Psoas muscle (tissue), 8 donors: Measurements from ENCODE around the gene CENPF. TPM values are rescaled to one million over a fixed set of nuclear protein-coding genes. Genes with fewer than 3 reads are reported as not detected.

Experiments used
- ATAC-seq, 4 donors: fragments of 200-7000 bp; cut with Tn5 transposase; one replicate each; pipeline ENCODE4 v1.9.1; 2020; ENCODE audit warnings: moderate library complexity in 3 of 4, mild to moderate bottlenecking in 2 of 4
- DNase-seq, 2 donors: peaks; one replicate each; pipeline ENCODE4 v3.0.0-alpha.2; 2020
- H3K27ac ChIP-seq: fragments of 200-600 bp; one replicate; pipeline ENCODE4 v1.8.0; 2022
- H3K27me3 ChIP-seq, 3 donors: fragments of 200-600 bp in 1 of 3; one replicate each; pipeline versions ENCODE4 v1.6.1 to v1.8.0; 2013 to 2022; ENCODE audit warnings: low read length in 2 of 3, mild to moderate bottlenecking in 2 of 3, moderate library complexity in 1 of 3; ENCODE audit not compliant: insufficient read depth in 3 of 3
- H3K36me3 ChIP-seq, 2 donors: fragments of 200-600 bp in 1 of 2; one replicate each; pipeline versions ENCODE4 v1.6.1 to v1.8.0; 2013 to 2022; ENCODE audit warnings: low read depth in 1 of 2, mild to moderate bottlenecking in 1 of 2, moderate library complexity in 1 of 2; ENCODE audit not compliant: insufficient read depth in 1 of 2
- H3K4me1 ChIP-seq: fragments of 200-600 bp; one replicate; pipeline ENCODE4 v1.8.0; 2022
- H3K4me3 ChIP-seq: fragments of 200-600 bp; one replicate; pipeline ENCODE4 v1.8.0; 2022; ENCODE audit warnings: mild to moderate bottlenecking
- H3K9me3 ChIP-seq: fragments of 200-600 bp; one replicate; pipeline ENCODE4 v1.8.0; 2022
- CTCF ChIP-seq: fragments of 200-600 bp; IDR thresholded peaks from one replicate; pipeline ENCODE4 v1.8.0; 2022; ENCODE audit warnings: antibody characterized with exemption
- WGBS, 3 donors: extraction: QIAGEN DNeasy Blood & Tissue Kit; methylation state at CpG; one replicate each; pipeline versions ENCODE4 v1.1.6 to v1.1.7; 2013; 5-methylcytosine and 5-hydroxymethylcytosine counted together
- intact Hi-C, 2 donors: fragments of 100-400 bp; cut with DNase I; formaldehyde crosslinking; loops; one replicate each; pipeline versions ENCODE4 v1.11.0 to v1.14.2; 2022
- polyA plus RNA-seq, 3 donors: library from polyadenylated mRNA; stranded (reverse); fragments of 200-250 nt; gene quantifications; one replicate each; pipeline ENCODE4 v1.2.3, GENCODE V29; 2013
- total RNA-seq, 4 donors: library from RNA; stranded (reverse); fragmentation: NEBNext Ultra II Directional in 2 of 4; extraction: Animal tissue kit (Norgen Biotek cat#: 25700) in 2 of 4; gene quantifications; one replicate each; pipeline versions ENCODE4 v1.2.1 to v1.2.4, GENCODE V29; 2021 to 2023
- donor health status: healthy with polysubstance abuse.
- donor health status: DM: no; HTN: no; CAD: no; lungs with moderate emphysema.
- donor health status: Bipolar disorder and iron deficiency.
- donor health status: healthy.
- donor health status: DM: yes; HTN: yes; CAD: no.
- donor health status: DM: no; HTN: no; CAD: no.
- donor health status: DM: no; HTN: no; CAD: no.
- donor health status: DM: yes; HTN: yes; CAD: no.

The CENPF gene
- total and polyA plus RNA-seq, 7 donors = 0.04 to 1.2 (median 0.57) TPM

- no peak for ATAC-seq
- no peak for DNase-seq
- TF ChIP-seq CTCF = no peak
- intact Hi-C loops = no loop called here
- peaks cover 20% of the 10 kb centered on the region for H3K4me1 ChIP-seq
- H3K27ac ChIP-seq = no peak overlapping the region
- H3K9me3 ChIP-seq = peaks cover 14% of the 10 kb centered on the region
- no peaks in the 10 kb centered on the region for H3K36me3 ChIP-seq
- H3K27me3 ChIP-seq = no peaks in the 10 kb centered on the region
- H3K4me3 ChIP-seq = no peak overlapping the region
Observed at GRCh38 chr1:214579183-214579582, 23.8 kb upstream of the CENPF start.

GRCh38 chr1:214581785-214582184 is 21.2 kb upstream of the CENPF start:
- 17 to 24% (median 18%) methylated on average over 2 of the region's 2 CpGs for WGBS, 3 donors
- ATAC-seq (peak; percentile 88 to 96 (median 92)), DNase-seq (peak; percentile 49 to 59)
- H3K27ac ChIP-seq = peak overlapping the region; percentile 65
- peaks cover 2% of the 10 kb centered on the region for H3K9me3 ChIP-seq
- no peaks in the 10 kb centered on the region for H3K36me3 ChIP-seq
- H3K27me3 ChIP-seq = no peaks in the 10 kb centered on the region
- intact Hi-C loops = loop anchor here (10.0 kb wide), 2 partner anchors 357 to 367 kb away; no protein-coding TSS in a partner anchor
- no peak overlapping the region for H3K4me3 ChIP-seq
- TF ChIP-seq CTCF = no peak
- H3K4me1 ChIP-seq = peaks cover 15% of the 10 kb centered on the region

GRCh38 chr1:214582289-214582891 is 20.6 kb upstream of the CENPF start:
- DNase-seq (no peak), ATAC-seq (peak; percentile 28 to 35 (median 34))
- H3K36me3 ChIP-seq = no peaks in the 10 kb centered on the region
- no peak overlapping the region for H3K4me3 ChIP-seq
- H3K27me3 ChIP-seq = no peaks in the 10 kb centered on the region
- no peaks in the 10 kb centered on the region for H3K9me3 ChIP-seq
- H3K27ac ChIP-seq = peak overlapping the region; percentile 65
- H3K4me1 ChIP-seq = peaks cover 15% of the 10 kb centered on the region
- 77 to 82% (median 81%) methylated on average over 7 of the region's 7 CpGs for WGBS, 3 donors
- intact Hi-C loops = loop anchor here (10.0 kb wide), 2 partner anchors 358 to 368 kb away; no protein-coding TSS in a partner anchor
- TF ChIP-seq CTCF = no peak

GRCh38 chr1:214583113-214583512 is 19.9 kb upstream of the CENPF start:
- no peak for TF ChIP-seq CTCF
- ATAC-seq (no peak), DNase-seq (no peak)
- intact Hi-C loops = loop anchor here (10.0 kb wide), 2 partner anchors 358 to 368 kb away; no protein-coding TSS in a partner anchor
- WGBS, 3 donors = 88 to 93% (median 91%) methylated on average over 6 of the region's 6 CpGs
- Histone ChIP-seq H3K4me1 (peaks cover 21% of the 10 kb centered on the region), H3K9me3 (no peaks in the 10 kb centered on the region), H3K36me3 (no peaks in the 10 kb centered on the region), H3K4me3 (no peak overlapping the region), H3K27ac (no peak overlapping the region), H3K27me3 (no peaks in the 10 kb centered on the region)
